CD4-positive, alpha-beta T cell treated with Interferon gamma for 1 hour (primary cell): ENCODE results near the gene SETMAR.

Experiments used
- DNase-seq: peaks from one replicate; pipeline ENCODE4 v3.0.0-alpha.2; 2020

The SETMAR gene

GRCh38 chr3:4355401-4356219 is 52.4 kb downstream of the SETMAR start:
- DNase-seq: no peak

- no peak for DNase-seq
Observed at GRCh38 chr3:4356220-4356540, 53.0 kb downstream of the SETMAR start.

- DNase-seq: no peak
Observed at GRCh38 chr3:4356546-4357410, 53.6 kb downstream of the SETMAR start.

- no peak for DNase-seq
Observed at GRCh38 chr3:4358273-4358672, 55.1 kb downstream of the SETMAR start.

DNA sequence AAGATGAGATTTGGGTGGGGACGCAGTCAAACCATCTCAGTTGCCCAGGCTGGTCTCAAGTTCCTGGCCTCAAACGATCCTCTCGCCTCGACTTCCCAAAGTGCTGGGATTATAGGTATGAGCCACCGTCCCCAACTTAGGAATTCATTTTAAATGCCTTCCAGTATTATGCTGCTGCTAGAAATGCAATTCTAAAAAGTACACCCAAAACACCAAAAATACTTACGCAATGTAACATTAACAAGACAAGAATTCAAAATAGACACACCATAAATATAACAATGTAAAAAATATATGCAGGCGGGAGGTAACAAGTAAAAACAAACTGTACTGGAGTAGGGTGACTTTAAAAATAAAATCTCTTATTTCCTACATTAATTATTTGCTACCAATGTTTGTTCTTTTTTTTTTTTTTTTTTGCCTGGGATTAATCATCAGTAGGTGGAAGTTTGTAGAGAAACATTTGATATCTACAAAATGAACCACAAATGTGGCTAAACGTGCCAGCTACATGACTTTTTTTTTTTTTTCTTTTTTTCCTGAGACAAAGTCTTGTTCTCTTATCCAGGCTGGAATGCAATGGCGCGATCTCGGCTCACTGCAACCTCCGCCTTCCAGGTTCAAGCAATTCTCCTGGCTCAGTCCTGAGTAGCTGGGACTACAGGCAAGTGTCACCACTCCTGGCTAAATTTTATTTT is 56.8 kb downstream of the SETMAR start:
- DNase-seq: no peak

GRCh38 chr3:4360817-4361216 is 57.6 kb downstream of the SETMAR start:
- DNase-seq: no peak

- DNase-seq: no peak
Observed at GRCh38 chr3:4362523-4362922, 59.4 kb downstream of the SETMAR start.
